ENCODE measurements around the gene FRMD4B. TPM values are rescaled to one million over a fixed set of nuclear protein-coding genes. Genes with fewer than 3 reads are reported as not detected.

Gene FRMD4B
- total and polyA plus RNA-seq, 2 donors (not counting 3 experiments of a cell fraction or from before 2014, with no cell fraction given): 66.4 to 89.7 TPM

DNA sequence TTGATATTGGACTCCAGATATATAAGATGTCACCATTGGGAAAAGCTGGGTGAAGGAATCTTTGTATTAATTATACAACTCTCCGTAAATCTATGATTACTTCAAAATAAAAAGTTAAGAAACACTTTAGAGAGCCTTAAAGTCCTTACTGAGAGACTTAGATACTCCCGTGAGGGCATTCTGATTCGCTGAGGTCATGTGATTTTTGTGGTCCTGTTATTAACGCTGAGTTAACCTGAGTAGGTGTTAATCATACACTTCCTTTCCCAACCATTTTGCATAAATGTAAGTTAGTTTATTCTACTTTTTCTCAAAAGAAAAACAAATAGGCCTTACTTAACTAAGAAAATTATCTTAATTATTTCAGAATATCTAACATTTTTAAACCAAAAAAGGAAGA lies 196.4 kb downstream of the FRMD4B start:
- TF ChIP-seq MYC (IDR thresholded peaks at IDR 0.05; ENCODE audit: low read depth, low read length): no peak
- TF ChIP-seq, protein P1, sequence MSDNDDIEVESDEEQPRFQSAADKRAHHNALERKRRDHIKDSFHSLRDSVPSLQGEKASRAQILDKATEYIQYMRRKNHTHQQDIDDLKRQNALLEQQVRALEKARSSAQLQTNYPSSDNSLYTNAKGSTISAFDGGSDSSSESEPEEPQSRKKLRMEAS (IDR thresholded peaks at IDR 0.05; ENCODE audit: insufficient read depth, insufficient read length): no peak
- TF ChIP-seq FOS (IDR thresholded peaks at IDR 0.05; ENCODE audit: borderline replicate concordance, insufficient read depth, low read length): no peak
- TF ChIP-seq JUN (IDR thresholded peaks at IDR 0.05; ENCODE audit: borderline replicate concordance, insufficient read depth, insufficient read length, low read depth): no peak
- no peak for TF ChIP-seq EZH2 (IDR thresholded peaks at IDR 0.05; ENCODE audit: borderline replicate concordance, low read depth, low read length, severe bottlenecking)
- no peak for TF ChIP-seq POLR2A (IDR thresholded peaks at IDR 0.05; ENCODE audit: low read depth, low read length)
- TF ChIP-seq POLR2AphosphoS5 (IDR thresholded peaks at IDR 0.05; ENCODE audit: insufficient read depth, low read depth, low read length): no peak
- TF ChIP-seq, protein P2, sequence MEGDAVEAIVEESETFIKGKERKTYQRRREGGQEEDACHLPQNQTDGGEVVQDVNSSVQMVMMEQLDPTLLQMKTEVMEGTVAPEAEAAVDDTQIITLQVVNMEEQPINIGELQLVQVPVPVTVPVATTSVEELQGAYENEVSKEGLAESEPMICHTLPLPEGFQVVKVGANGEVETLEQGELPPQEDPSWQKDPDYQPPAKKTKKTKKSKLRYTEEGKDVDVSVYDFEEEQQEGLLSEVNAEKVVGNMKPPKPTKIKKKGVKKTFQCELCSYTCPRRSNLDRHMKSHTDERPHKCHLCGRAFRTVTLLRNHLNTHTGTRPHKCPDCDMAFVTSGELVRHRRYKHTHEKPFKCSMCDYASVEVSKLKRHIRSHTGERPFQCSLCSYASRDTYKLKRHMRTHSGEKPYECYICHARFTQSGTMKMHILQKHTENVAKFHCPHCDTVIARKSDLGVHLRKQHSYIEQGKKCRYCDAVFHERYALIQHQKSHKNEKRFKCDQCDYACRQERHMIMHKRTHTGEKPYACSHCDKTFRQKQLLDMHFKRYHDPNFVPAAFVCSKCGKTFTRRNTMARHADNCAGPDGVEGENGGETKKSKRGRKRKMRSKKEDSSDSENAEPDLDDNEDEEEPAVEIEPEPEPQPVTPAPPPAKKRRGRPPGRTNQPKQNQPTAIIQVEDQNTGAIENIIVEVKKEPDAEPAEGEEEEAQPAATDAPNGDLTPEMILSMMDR (IDR thresholded peaks at IDR 0.05; ENCODE audit: extremely low read depth in 1 of 2, insufficient read depth in 1 of 2, low read depth in 1 of 2, low read length in 2 of 2): no peak
- no peak for TF ChIP-seq GATA2 (IDR thresholded peaks at IDR 0.05; ENCODE audit: insufficient read depth, insufficient read length, low read depth, low read length)
- H2AFZ ChIP-seq (ENCODE audit: low read depth, low read length): no peak overlapping the region
- dilution Hi-C loops (cut with MboI; ENCODE audit: extremely low pct_ligation_motif_present, low sequenced_read_pairs): no loop called here
- DNase-seq (ENCODE audit: low read depth, low spot score): no peak
- no peaks in the 10 kb centered on the region for H3K27me3 ChIP-seq (ENCODE audit: control insufficient read depth in 2 of 2, insufficient read depth in 2 of 2, low read length in 2 of 2)
- H3K79me2 ChIP-seq (ENCODE audit: control insufficient read depth, insufficient read depth, low read length): no peaks in the 10 kb centered on the region
- no peaks in the 10 kb centered on the region for H3K9me1 ChIP-seq (replicated peaks; ENCODE audit: control insufficient read depth, extremely low read depth, insufficient read depth, low read length)
- H3K27ac ChIP-seq (ENCODE audit: insufficient read depth, low read depth, low read length): no peak overlapping the region
- no peaks in the 10 kb centered on the region for H4K20me1 ChIP-seq (replicated peaks; ENCODE audit: control insufficient read depth, extremely low read depth, insufficient read depth, low read length)
- peaks cover 27 to 38% of the 10 kb centered on the region in 2 experiments for H3K36me3 ChIP-seq (ENCODE audit: control insufficient read depth in 2 of 2, extremely low read depth in 1 of 2, insufficient read depth in 2 of 2, low read length in 2 of 2)
- no peak for FAIRE-seq
- intact Hi-C loops (cut with micrococcal nuclease): no loop called here
- H3K9ac ChIP-seq (replicated peaks; ENCODE audit: extremely low read depth, insufficient read depth, low read length): no peak overlapping the region
- H3K4me2 ChIP-seq (ENCODE audit: insufficient read depth, low read length): no peak overlapping the region
- no peaks in the 10 kb centered on the region for H3K4me1 ChIP-seq (ENCODE audit: control insufficient read depth, extremely low read depth, insufficient read depth, low read length)
- CTCF ChIA-PET: no interaction called here
- BruUV-seq (replicated peaks): no TSS peak
- no peaks in the 10 kb centered on the region for H3K9me3 ChIP-seq (replicated peaks; ENCODE audit: control insufficient read depth, insufficient read depth, low read length)
- no peak overlapping the region for H3K4me3 ChIP-seq (replicated peaks in 1 of 3; ENCODE audit: insufficient read depth in 1 of 3, low read depth in 1 of 3, low read length in 3 of 3)
- POLR2A ChIA-PET: no interaction called here

Data from endothelial cell of umbilical vein (primary cell).